BLaER1 treated with 17β-estradiol and CSF1 and Interleukin-3, amounts not matched to agents 10 nM and 100 nM (cell line): ENCODE data around the gene EPAS1.
"Not testable (repeated sequence)": the region's sequence is repeated elsewhere in the genome, so short reads cannot be mapped to it uniquely, and the experiment has no call there.

Experiments used
- H3K27ac ChIP-seq, 11 experiments: shearing (Covaris generic); formaldehyde crosslinking; 2 replicates each; pipeline ENCODE4 v1.8.1; 2022
- H3K27me3 ChIP-seq, 11 experiments: shearing (Covaris generic); formaldehyde crosslinking; 2 replicates each; pipeline ENCODE4 v1.8.1; 2022
- H3K36me3 ChIP-seq, 11 experiments: shearing (Covaris generic); formaldehyde crosslinking; 2 replicates each; pipeline ENCODE4 v1.8.1; 2022
- H3K4me1 ChIP-seq, 10 experiments: shearing (Covaris generic); formaldehyde crosslinking; 2 replicates each; pipeline ENCODE4 v1.8.1; 2022
- H3K4me2 ChIP-seq, 11 experiments: shearing (Covaris generic); formaldehyde crosslinking; 2 replicates each; pipeline ENCODE4 v1.8.1; 2022
- H3K4me3 ChIP-seq, 10 experiments: shearing (Covaris generic); formaldehyde crosslinking; 2 replicates each; pipeline ENCODE4 v1.8.1; 2022
- H3K9ac ChIP-seq, 11 experiments: shearing (Covaris generic); formaldehyde crosslinking; 2 replicates each; pipeline ENCODE4 v1.8.1; 2022
- H3K9me3 ChIP-seq, 11 experiments: shearing (Covaris generic); formaldehyde crosslinking; replicated peaks in 1 of 11; 2 replicates each; pipeline ENCODE4 v1.8.1; 2022
- H4K20me1 ChIP-seq, 11 experiments: shearing (Covaris generic); formaldehyde crosslinking; 2 replicates each; pipeline ENCODE4 v1.8.1; 2022
- Cebpa-rat ChIP-seq, 11 experiments: shearing (Covaris generic); IDR thresholded peaks; 2 replicates each; pipeline ENCODE4 v1.8.1; 2022

The EPAS1 gene

GRCh38 chr2:46393865-46394264 lies 96.7 kb downstream of the EPAS1 start:
- no peak overlapping the region for H3K27ac ChIP-seq

GRCh38 chr2:46394649-46395510 lies 97.7 kb downstream of the EPAS1 start:
- TF ChIP-seq Cebpa-rat (IDR thresholded peaks at IDR 0.05) = no peak
- H3K27ac ChIP-seq = no peak overlapping the region
- no peak overlapping the region for H3K4me3 ChIP-seq
- H3K4me1 ChIP-seq = no peaks in the 10 kb centered on the region
- H3K36me3 ChIP-seq = no peaks in the 10 kb centered on the region
- H4K20me1 ChIP-seq = no peaks in the 10 kb centered on the region
- H3K4me2 ChIP-seq = no peak overlapping the region
- H3K27me3 ChIP-seq = no peaks in the 10 kb centered on the region
- H3K9me3 ChIP-seq = no peaks in the 10 kb centered on the region
- H3K9ac ChIP-seq = no peak overlapping the region

More at GRCh38 chr2:46393865-46394264, 96.7 kb downstream of the EPAS1 start:
- peaks cover 0 to 8% (median 0%) of the 10 kb centered on the region in 11 experiments; a peak in 4 of 22 replicates for H3K9me3 ChIP-seq
- no peaks in the 10 kb centered on the region for H3K4me1 ChIP-seq
- no peak for TF ChIP-seq Cebpa-rat (IDR thresholded peaks at IDR 0.05)
- no peak overlapping the region for H3K4me2 ChIP-seq
- no peak overlapping the region for H3K4me3 ChIP-seq
- H3K9ac ChIP-seq = no peak overlapping the region
- no peaks in the 10 kb centered on the region for H4K20me1 ChIP-seq
- H3K27me3 ChIP-seq = no peaks in the 10 kb centered on the region
- no peaks in the 10 kb centered on the region for H3K36me3 ChIP-seq

- H3K4me2 ChIP-seq, H3K4me3 ChIP-seq, H4K20me1 ChIP-seq, H3K4me1 ChIP-seq, H3K9me3 ChIP-seq, H3K9ac ChIP-seq, H3K27ac ChIP-seq, H3K27me3 ChIP-seq, H3K36me3 ChIP-seq: not testable (repeated sequence)
Observed at GRCh38 chr2:46395730-46396129, 98.5 kb downstream of the EPAS1 start.

- H3K27me3 ChIP-seq = no peaks in the 10 kb centered on the region
- no peak overlapping the region for H3K27ac ChIP-seq
- H3K4me1 ChIP-seq = no peaks in the 10 kb centered on the region
- no peaks in the 10 kb centered on the region for H4K20me1 ChIP-seq
- H3K4me2 ChIP-seq = no peak overlapping the region
- no peak overlapping the region for H3K9ac ChIP-seq
- H3K36me3 ChIP-seq = no peaks in the 10 kb centered on the region
- TF ChIP-seq Cebpa-rat (IDR thresholded peaks at IDR 0.05) = no peak
- H3K4me3 ChIP-seq = no peak overlapping the region
- H3K9me3 ChIP-seq = no peaks in the 10 kb centered on the region
Observed at GRCh38 chr2:46400016-46400415, 102.8 kb downstream of the EPAS1 start.

- Histone ChIP-seq H3K4me2 (no peak overlapping the region), H3K36me3 (no peaks in the 10 kb centered on the region), H3K27ac (no peak overlapping the region), H3K4me1 (no peaks in the 10 kb centered on the region), H3K9me3 (no peaks in the 10 kb centered on the region), H3K9ac (no peak overlapping the region), H4K20me1 (no peaks in the 10 kb centered on the region), H3K27me3 (no peaks in the 10 kb centered on the region), H3K4me3 (no peak overlapping the region)
- TF ChIP-seq Cebpa-rat (IDR thresholded peaks at IDR 0.05) = no peak
Observed at GRCh38 chr2:46402874-46403273, 105.7 kb downstream of the EPAS1 start.

GRCh38 chr2:46404181-46404759 lies 107.1 kb downstream of the EPAS1 start:
- Histone ChIP-seq H3K4me1 (no peaks in the 10 kb centered on the region), H3K36me3 (no peaks in the 10 kb centered on the region), H3K9me3 (no peaks in the 10 kb centered on the region), H4K20me1 (no peaks in the 10 kb centered on the region), H3K9ac (no peak overlapping the region), H3K27me3 (no peaks in the 10 kb centered on the region), H3K4me2 (no peak overlapping the region), H3K4me3 (no peak overlapping the region), H3K27ac (no peak overlapping the region)
- no peak for TF ChIP-seq Cebpa-rat (IDR thresholded peaks at IDR 0.05)

GRCh38 chr2:46407852-46408455 lies 110.7 kb downstream of the EPAS1 start:
- no peaks in the 10 kb centered on the region for H3K27me3 ChIP-seq
- H3K4me3 ChIP-seq = no peak overlapping the region
- no peaks in the 10 kb centered on the region for H3K4me1 ChIP-seq
- no peak overlapping the region for H3K27ac ChIP-seq
- no peaks in the 10 kb centered on the region for H3K9me3 ChIP-seq
- H3K4me2 ChIP-seq = no peak overlapping the region
- H3K9ac ChIP-seq = no peak overlapping the region
- no peaks in the 10 kb centered on the region for H3K36me3 ChIP-seq
- TF ChIP-seq Cebpa-rat (IDR thresholded peaks at IDR 0.05) = no peak
- no peaks in the 10 kb centered on the region for H4K20me1 ChIP-seq

- no peak for TF ChIP-seq Cebpa-rat (IDR thresholded peaks at IDR 0.05)
- Histone ChIP-seq H3K27me3 (no peaks in the 10 kb centered on the region), H3K4me3 (no peak overlapping the region), H3K36me3 (no peaks in the 10 kb centered on the region), H3K9ac (no peak overlapping the region), H3K4me2 (no peak overlapping the region), H4K20me1 (no peaks in the 10 kb centered on the region), H3K9me3 (peaks cover 0 to 5% (median 0%) of the 10 kb centered on the region in 11 experiments; a peak in 2 of 22 replicates), H3K4me1 (no peaks in the 10 kb centered on the region), H3K27ac (no peak overlapping the region)
Observed at GRCh38 chr2:46409756-46410155, 112.5 kb downstream of the EPAS1 start.

GRCh38 chr2:46410273-46411244 lies 113.4 kb downstream of the EPAS1 start:
- no peaks in the 10 kb centered on the region for H3K27me3 ChIP-seq
- no peaks in the 10 kb centered on the region for H3K4me1 ChIP-seq
- no peaks in the 10 kb centered on the region for H4K20me1 ChIP-seq
- no peak overlapping the region for H3K4me3 ChIP-seq
- H3K27ac ChIP-seq = no peak overlapping the region
- peaks cover 0 to 13% (median 7%) of the 10 kb centered on the region in 11 experiments; a peak in 17 of 22 replicates for H3K9me3 ChIP-seq
- TF ChIP-seq Cebpa-rat (IDR thresholded peaks at IDR 0.05) = no peak
- H3K4me2 ChIP-seq = no peak overlapping the region
- no peak overlapping the region for H3K9ac ChIP-seq
- H3K36me3 ChIP-seq = no peaks in the 10 kb centered on the region
